Fibroblast of lung (primary cell): Measurements from ENCODE around the gene ERLIN1. TPM values are rescaled to one million over a fixed set of nuclear protein-coding genes. Genes with fewer than 3 reads are reported as not detected.

Source experiments
- DNase-seq, 2 donors: peaks; one replicate each; pipeline versions ENCODE4 v3.0.0 to v3.0.0-alpha.2; 2010; ENCODE audit warnings: low read depth in 2 of 2
- H2AFZ ChIP-seq: 2 replicates; pipeline ENCODE4 v1.5.1; 2012; ENCODE audit warnings: low read length, control low read depth, inconsistent platforms
- H3K27ac ChIP-seq: 2 replicates; pipeline ENCODE4 v1.5.1; 2011; ENCODE audit warnings: low read length, control low read depth; ENCODE audit not compliant: insufficient read depth
- H3K27me3 ChIP-seq: 2 replicates; pipeline ENCODE4 v1.5.1; 2011; ENCODE audit warnings: mild to moderate bottlenecking, low read length; ENCODE audit not compliant: control insufficient read depth, insufficient read depth
- H3K36me3 ChIP-seq: 2 replicates; pipeline ENCODE4 v1.5.1; 2011; ENCODE audit warnings: low read length; ENCODE audit not compliant: control insufficient read depth, insufficient read depth
- H3K4me1 ChIP-seq: 2 replicates; pipeline ENCODE4 v1.5.1; 2011; ENCODE audit warnings: low read length; ENCODE audit not compliant: control insufficient read depth, insufficient read depth; ENCODE audit errors: extremely low read depth
- H3K4me2 ChIP-seq: 2 replicates; pipeline ENCODE4 v1.5.1; 2011; ENCODE audit warnings: low read length, control low read depth; ENCODE audit not compliant: insufficient read depth; ENCODE audit errors: extremely low read depth
- H3K4me3 ChIP-seq, 4 experiments: fragments of 200-600 bp in 1 of 4; sonication (generic) in 1 of 4; replicated peaks in 1 of 4; 2 replicates each; pipeline ENCODE4 v1.5.1; 2011 to 2016; ENCODE audit warnings: low read length in 4 of 4, low read depth in 3 of 4, mild to moderate bottlenecking in 3 of 4, control low read depth in 2 of 4, inconsistent platforms in 1 of 4, mixed read lengths in 1 of 4; ENCODE audit not compliant: insufficient read depth in 1 of 4; ENCODE audit errors: control extremely low read depth in 1 of 4
- H3K79me2 ChIP-seq: 2 replicates; pipeline ENCODE4 v1.5.1; 2012; ENCODE audit warnings: mild to moderate bottlenecking, low read length, inconsistent platforms; ENCODE audit not compliant: control insufficient read depth, insufficient read depth
- H3K9ac ChIP-seq: 2 replicates; pipeline ENCODE4 v1.5.1; 2011; ENCODE audit warnings: mild to moderate bottlenecking, low read length, control low read depth; ENCODE audit not compliant: insufficient read depth
- H3K9me3 ChIP-seq: 2 replicates; pipeline ENCODE4 v1.5.1; 2012; ENCODE audit warnings: low read depth, low read length; ENCODE audit not compliant: control insufficient read depth, insufficient read depth
- H4K20me1 ChIP-seq: 2 replicates; pipeline ENCODE4 v1.5.1; 2011; ENCODE audit warnings: low read length; ENCODE audit not compliant: control insufficient read depth, insufficient read depth; ENCODE audit errors: extremely low read depth
- EZH2 ChIP-seq: IDR thresholded peaks from 2 replicates; pipeline ENCODE4 v1.5.1; 2012; ENCODE audit warnings: low read length, control low read depth, mild to moderate bottlenecking; ENCODE audit errors: missing control alignments
- polyA plus RNA-seq, 2 donors: library from polyadenylated mRNA; depleted of rRNA in 1 of 2; stranded (reverse) in 1 of 2; unstranded in 1 of 2; fragments of >200 nt; gene quantifications; 2 replicates each; pipeline ENCODE4 v1.2.1, GENCODE V29; 2011 to 2012; ENCODE audit warnings: missing spikeins in 1 of 2
- total RNA-seq: library from RNA; depleted of rRNA; stranded (reverse); fragments of >200 nt; gene quantifications from 2 replicates; pipeline ENCODE4 v1.2.1, GENCODE V29; 2014
- TF ChIP-seq, protein P1 (sequence below), 2 donors: IDR thresholded peaks in 1 of 2; conservative IDR thresholded peaks in 1 of 2; 1 replicate in 1 of 2; 2 replicates in 1 of 2; pipeline ENCODE4 v1.5.1; 2011 to 2012; ENCODE audit warnings: low read length in 2 of 2, control low read depth in 1 of 2, inconsistent platforms in 1 of 2, low read depth in 1 of 2, mild to moderate bottlenecking in 1 of 2

Gene ERLIN1
- total and polyA plus RNA-seq, 2 donors (not counting 1 experiment from before 2014, with no cell fraction given), result 52.8 to 74.7 TPM

DNA sequence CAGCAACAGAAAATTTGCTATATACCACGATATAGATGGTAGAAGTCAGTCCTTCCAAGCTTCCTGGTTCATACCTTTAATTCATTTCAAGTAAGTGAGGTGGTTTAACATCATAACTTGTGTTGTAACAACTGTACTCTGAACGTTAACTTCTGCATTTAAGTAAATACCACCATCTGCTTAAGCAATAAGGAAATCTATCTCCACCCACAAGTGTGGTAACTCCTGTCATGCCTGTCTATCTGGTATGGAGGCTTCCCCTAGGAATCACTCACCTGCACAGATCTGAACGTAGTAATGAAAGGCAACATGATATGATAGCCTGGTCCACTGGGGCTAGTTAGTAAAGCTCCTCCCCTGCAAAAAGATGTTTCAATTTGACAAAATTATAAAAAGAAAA is 2.3 kb downstream of the ERLIN1 start:
- H3K27ac ChIP-seq, result no peak overlapping the region
- H4K20me1 ChIP-seq, result no peaks in the 10 kb centered on the region
- no peak overlapping the region for H3K4me3 ChIP-seq
- no peak overlapping the region for H2AFZ ChIP-seq
- no peak overlapping the region for H3K9ac ChIP-seq
- no peak overlapping the region for H3K4me2 ChIP-seq
- H3K36me3 ChIP-seq, result peaks cover 1% of the 10 kb centered on the region
- H3K79me2 ChIP-seq, result peaks cover 35% of the 10 kb centered on the region
- H3K9me3 ChIP-seq, result no peaks in the 10 kb centered on the region
- TF ChIP-seq, protein P1, sequence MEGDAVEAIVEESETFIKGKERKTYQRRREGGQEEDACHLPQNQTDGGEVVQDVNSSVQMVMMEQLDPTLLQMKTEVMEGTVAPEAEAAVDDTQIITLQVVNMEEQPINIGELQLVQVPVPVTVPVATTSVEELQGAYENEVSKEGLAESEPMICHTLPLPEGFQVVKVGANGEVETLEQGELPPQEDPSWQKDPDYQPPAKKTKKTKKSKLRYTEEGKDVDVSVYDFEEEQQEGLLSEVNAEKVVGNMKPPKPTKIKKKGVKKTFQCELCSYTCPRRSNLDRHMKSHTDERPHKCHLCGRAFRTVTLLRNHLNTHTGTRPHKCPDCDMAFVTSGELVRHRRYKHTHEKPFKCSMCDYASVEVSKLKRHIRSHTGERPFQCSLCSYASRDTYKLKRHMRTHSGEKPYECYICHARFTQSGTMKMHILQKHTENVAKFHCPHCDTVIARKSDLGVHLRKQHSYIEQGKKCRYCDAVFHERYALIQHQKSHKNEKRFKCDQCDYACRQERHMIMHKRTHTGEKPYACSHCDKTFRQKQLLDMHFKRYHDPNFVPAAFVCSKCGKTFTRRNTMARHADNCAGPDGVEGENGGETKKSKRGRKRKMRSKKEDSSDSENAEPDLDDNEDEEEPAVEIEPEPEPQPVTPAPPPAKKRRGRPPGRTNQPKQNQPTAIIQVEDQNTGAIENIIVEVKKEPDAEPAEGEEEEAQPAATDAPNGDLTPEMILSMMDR (conservative IDR thresholded peaks at IDR 0.05 in 1 of 2, IDR thresholded peaks at IDR 0.05 in 1 of 2; ENCODE audit: low read depth in 1 of 2, low read length in 2 of 2), result no peak
- no peak for TF ChIP-seq EZH2
- H3K27me3 ChIP-seq, result no peaks in the 10 kb centered on the region
- peaks cover 3% of the 10 kb centered on the region for H3K4me1 ChIP-seq
- peak in 1 of 2 donors; percentile 22 for DNase-seq

DNA sequence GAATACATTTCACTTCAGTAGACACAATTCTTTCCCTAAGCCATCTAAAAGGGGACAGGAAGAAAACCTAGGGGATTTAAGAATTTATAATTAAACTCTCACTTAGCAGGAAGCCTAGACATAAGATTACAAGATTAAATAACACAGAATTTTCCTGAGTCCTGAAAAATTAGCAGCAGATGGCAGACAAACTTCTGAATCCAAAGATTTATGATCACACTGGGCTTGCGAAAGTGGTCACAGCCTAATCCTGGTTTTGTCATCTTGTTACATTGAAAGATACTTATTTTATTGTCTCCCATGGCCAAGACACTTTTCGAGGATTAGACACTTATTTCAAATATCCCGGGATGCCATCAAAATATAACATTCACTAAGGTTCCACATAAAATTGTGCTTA is 2.9 kb downstream of the ERLIN1 start:
- H4K20me1 ChIP-seq, result no peaks in the 10 kb centered on the region
- no peak overlapping the region for H3K4me2 ChIP-seq
- H3K36me3 ChIP-seq, result peaks cover 1% of the 10 kb centered on the region
- TF ChIP-seq, protein P1 (conservative IDR thresholded peaks at IDR 0.05 in 1 of 2, IDR thresholded peaks at IDR 0.05 in 1 of 2; ENCODE audit: low read depth in 1 of 2, low read length in 2 of 2), result no peak
- TF ChIP-seq EZH2, result no peak
- DNase-seq, result no peak
- H3K9me3 ChIP-seq, result no peaks in the 10 kb centered on the region
- no peak overlapping the region for H3K9ac ChIP-seq
- no peak overlapping the region for H2AFZ ChIP-seq
- H3K27me3 ChIP-seq, result no peaks in the 10 kb centered on the region
- peaks cover 3% of the 10 kb centered on the region for H3K4me1 ChIP-seq
- H3K4me3 ChIP-seq, result no peak overlapping the region
- peaks cover 35% of the 10 kb centered on the region for H3K79me2 ChIP-seq
- no peak overlapping the region for H3K27ac ChIP-seq

DNA sequence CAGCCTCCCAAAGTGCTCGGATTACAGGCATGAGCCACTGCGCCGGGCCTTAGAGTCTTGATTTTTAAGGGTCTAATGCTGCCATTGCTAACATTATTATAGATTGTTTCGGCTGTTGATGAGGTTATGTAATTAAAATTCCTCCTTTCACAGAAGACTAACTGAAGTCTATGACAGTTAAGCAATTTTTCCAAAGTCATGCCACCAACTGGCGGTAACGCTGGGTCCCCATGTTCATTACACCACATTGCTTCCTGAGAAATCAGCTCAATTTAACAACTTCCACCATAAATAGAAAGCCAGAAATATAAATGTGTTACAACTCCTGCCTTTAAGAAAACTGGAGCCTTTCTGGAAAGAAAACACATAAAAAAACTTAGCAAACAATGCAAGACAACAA is 3.5 kb downstream of the ERLIN1 start:
- no peak for DNase-seq
- no peak overlapping the region for H3K4me2 ChIP-seq
- H3K27ac ChIP-seq, result no peak overlapping the region
- no peak overlapping the region for H2AFZ ChIP-seq
- peaks cover 1% of the 10 kb centered on the region for H3K36me3 ChIP-seq
- H3K79me2 ChIP-seq, result peaks cover 34% of the 10 kb centered on the region
- TF ChIP-seq, protein P1 (conservative IDR thresholded peaks at IDR 0.05 in 1 of 2, IDR thresholded peaks at IDR 0.05 in 1 of 2; ENCODE audit: low read depth in 1 of 2, low read length in 2 of 2), result no peak
- TF ChIP-seq EZH2, result no peak
- H3K4me3 ChIP-seq, result no peak overlapping the region
- H3K27me3 ChIP-seq, result no peaks in the 10 kb centered on the region
- H3K4me1 ChIP-seq, result peaks cover 3% of the 10 kb centered on the region
- H3K9me3 ChIP-seq, result no peaks in the 10 kb centered on the region
- H3K9ac ChIP-seq, result no peak overlapping the region
- no peaks in the 10 kb centered on the region for H4K20me1 ChIP-seq
